ENCODE measurements around the gene SRPK1.

DNA sequence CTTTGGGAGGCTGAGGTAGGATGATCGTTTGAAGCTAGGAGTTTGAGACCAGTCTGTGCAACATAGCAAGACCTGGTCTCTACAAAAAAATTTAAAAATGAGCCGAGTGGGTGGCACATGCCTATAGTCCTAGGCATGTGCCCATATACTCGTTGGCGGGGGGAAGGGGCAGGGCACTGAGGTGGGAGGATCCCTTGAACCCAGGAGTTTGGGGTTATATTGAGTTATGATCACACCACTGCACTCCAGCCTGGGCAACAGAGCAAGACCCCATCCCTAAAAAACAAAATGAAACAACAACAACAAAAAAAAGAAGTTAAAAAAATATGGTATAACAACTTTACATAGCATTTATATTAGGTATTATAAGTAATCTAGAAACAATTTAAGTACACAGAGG lies 67.9 kb downstream of the SRPK1 start:
- no peak for TF ChIP-seq POLR2AphosphoS5 (IDR thresholded peaks at IDR 0.05; ENCODE audit: low read length)
- TF ChIP-seq, protein P1, sequence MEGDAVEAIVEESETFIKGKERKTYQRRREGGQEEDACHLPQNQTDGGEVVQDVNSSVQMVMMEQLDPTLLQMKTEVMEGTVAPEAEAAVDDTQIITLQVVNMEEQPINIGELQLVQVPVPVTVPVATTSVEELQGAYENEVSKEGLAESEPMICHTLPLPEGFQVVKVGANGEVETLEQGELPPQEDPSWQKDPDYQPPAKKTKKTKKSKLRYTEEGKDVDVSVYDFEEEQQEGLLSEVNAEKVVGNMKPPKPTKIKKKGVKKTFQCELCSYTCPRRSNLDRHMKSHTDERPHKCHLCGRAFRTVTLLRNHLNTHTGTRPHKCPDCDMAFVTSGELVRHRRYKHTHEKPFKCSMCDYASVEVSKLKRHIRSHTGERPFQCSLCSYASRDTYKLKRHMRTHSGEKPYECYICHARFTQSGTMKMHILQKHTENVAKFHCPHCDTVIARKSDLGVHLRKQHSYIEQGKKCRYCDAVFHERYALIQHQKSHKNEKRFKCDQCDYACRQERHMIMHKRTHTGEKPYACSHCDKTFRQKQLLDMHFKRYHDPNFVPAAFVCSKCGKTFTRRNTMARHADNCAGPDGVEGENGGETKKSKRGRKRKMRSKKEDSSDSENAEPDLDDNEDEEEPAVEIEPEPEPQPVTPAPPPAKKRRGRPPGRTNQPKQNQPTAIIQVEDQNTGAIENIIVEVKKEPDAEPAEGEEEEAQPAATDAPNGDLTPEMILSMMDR (IDR thresholded peaks at IDR 0.05 in 2 of 3, conservative IDR thresholded peaks at IDR 0.05 in 1 of 3; ENCODE audit: control insufficient read depth in 2 of 3, extremely low read depth in 1 of 3, insufficient read depth in 1 of 3, low read depth in 3 of 3, low read length in 3 of 3): no peak
- TF ChIP-seq FOS (IDR thresholded peaks at IDR 0.05; ENCODE audit: borderline replicate concordance, extremely low read depth, insufficient read length): no peak
- TF ChIP-seq SPI1 (IDR thresholded peaks at IDR 0.05; ENCODE audit: borderline replicate concordance, insufficient read depth, low read depth, low read length): no peak
- TF ChIP-seq POLR2A (IDR thresholded peaks at IDR 0.05; ENCODE audit: low read depth, low read length): no peak
- no peak for TF ChIP-seq TAF1 (IDR thresholded peaks at IDR 0.05; ENCODE audit: borderline replicate concordance, low read depth, low read length)
- TF ChIP-seq, protein P2, sequence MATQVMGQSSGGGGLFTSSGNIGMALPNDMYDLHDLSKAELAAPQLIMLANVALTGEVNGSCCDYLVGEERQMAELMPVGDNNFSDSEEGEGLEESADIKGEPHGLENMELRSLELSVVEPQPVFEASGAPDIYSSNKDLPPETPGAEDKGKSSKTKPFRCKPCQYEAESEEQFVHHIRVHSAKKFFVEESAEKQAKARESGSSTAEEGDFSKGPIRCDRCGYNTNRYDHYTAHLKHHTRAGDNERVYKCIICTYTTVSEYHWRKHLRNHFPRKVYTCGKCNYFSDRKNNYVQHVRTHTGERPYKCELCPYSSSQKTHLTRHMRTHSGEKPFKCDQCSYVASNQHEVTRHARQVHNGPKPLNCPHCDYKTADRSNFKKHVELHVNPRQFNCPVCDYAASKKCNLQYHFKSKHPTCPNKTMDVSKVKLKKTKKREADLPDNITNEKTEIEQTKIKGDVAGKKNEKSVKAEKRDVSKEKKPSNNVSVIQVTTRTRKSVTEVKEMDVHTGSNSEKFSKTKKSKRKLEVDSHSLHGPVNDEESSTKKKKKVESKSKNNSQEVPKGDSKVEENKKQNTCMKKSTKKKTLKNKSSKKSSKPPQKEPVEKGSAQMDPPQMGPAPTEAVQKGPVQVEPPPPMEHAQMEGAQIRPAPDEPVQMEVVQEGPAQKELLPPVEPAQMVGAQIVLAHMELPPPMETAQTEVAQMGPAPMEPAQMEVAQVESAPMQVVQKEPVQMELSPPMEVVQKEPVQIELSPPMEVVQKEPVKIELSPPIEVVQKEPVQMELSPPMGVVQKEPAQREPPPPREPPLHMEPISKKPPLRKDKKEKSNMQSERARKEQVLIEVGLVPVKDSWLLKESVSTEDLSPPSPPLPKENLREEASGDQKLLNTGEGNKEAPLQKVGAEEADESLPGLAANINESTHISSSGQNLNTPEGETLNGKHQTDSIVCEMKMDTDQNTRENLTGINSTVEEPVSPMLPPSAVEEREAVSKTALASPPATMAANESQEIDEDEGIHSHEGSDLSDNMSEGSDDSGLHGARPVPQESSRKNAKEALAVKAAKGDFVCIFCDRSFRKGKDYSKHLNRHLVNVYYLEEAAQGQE (IDR thresholded peaks at IDR 0.05; ENCODE audit: low read depth, low read length): no peak
- no peak for TF ChIP-seq MYC (IDR thresholded peaks at IDR 0.05; ENCODE audit: insufficient read depth, insufficient read length, insufficient replicate concordance, low read length, severe bottlenecking)
- TF ChIP-seq, protein P3, sequence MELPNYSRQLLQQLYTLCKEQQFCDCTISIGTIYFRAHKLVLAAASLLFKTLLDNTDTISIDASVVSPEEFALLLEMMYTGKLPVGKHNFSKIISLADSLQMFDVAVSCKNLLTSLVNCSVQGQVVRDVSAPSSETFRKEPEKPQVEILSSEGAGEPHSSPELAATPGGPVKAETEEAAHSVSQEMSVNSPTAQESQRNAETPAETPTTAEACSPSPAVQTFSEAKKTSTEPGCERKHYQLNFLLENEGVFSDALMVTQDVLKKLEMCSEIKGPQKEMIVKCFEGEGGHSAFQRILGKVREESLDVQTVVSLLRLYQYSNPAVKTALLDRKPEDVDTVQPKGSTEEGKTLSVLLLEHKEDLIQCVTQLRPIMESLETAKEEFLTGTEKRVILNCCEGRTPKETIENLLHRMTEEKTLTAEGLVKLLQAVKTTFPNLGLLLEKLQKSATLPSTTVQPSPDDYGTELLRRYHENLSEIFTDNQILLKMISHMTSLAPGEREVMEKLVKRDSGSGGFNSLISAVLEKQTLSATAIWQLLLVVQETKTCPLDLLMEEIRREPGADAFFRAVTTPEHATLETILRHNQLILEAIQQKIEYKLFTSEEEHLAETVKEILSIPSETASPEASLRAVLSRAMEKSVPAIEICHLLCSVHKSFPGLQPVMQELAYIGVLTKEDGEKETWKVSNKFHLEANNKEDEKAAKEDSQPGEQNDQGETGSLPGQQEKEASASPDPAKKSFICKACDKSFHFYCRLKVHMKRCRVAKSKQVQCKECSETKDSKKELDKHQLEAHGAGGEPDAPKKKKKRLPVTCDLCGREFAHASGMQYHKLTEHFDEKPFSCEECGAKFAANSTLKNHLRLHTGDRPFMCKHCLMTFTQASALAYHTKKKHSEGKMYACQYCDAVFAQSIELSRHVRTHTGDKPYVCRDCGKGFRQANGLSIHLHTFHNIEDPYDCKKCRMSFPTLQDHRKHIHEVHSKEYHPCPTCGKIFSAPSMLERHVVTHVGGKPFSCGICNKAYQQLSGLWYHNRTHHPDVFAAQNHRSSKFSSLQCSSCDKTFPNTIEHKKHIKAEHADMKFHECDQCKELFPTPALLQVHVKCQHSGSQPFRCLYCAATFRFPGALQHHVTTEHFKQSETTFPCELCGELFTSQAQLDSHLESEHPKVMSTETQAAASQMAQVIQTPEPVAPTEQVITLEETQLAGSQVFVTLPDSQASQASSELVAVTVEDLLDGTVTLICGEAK (IDR thresholded peaks at IDR 0.05; ENCODE audit: borderline replicate concordance): no peak
- no peak for TF ChIP-seq NFIC (IDR thresholded peaks at IDR 0.05; ENCODE audit: low read depth, low read length)
- TF ChIP-seq ZNF384 (IDR thresholded peaks at IDR 0.05; ENCODE audit: borderline replicate concordance, low read depth, low read length): no peak
- no peak for TF ChIP-seq ZSCAN29 (IDR thresholded peaks at IDR 0.05)
